Peyer's patch (tissue), 4 donors: Measurements from ENCODE around the gene NPEPPS. TPM values are rescaled to one million over a fixed set of nuclear protein-coding genes. Genes with fewer than 3 reads are reported as not detected.
A peak's percentile ranks its signal among the peaks of the same experiment; 100 is the strongest.

Experiments
- DNase-seq, 3 donors: peaks; one replicate each; pipeline ENCODE4 v3.0.0-alpha.2; 2017 to 2019
- H3K27ac ChIP-seq, 4 donors: fragments of 200-600 bp; sonication (generic); one replicate each; pipeline ENCODE4 v1.5.1; 2016 to 2019
- H3K27me3 ChIP-seq, 2 donors: fragments of 200-600 bp; sonication (generic); one replicate each; pipeline ENCODE4 v1.5.1; 2019
- H3K36me3 ChIP-seq, 3 donors: fragments of 200-600 bp; sonication (generic); one replicate each; pipeline ENCODE4 v1.5.1; 2016 to 2019
- H3K4me1 ChIP-seq, 4 donors: fragments of 200-600 bp; sonication (generic); one replicate each; pipeline ENCODE4 v1.5.1; 2016 to 2019
- H3K4me3 ChIP-seq, 4 donors: fragments of 200-600 bp; sonication (generic); 1 replicate in 3 of 4; 2 replicates in 1 of 4; pipeline ENCODE4 v1.5.1; 2016 to 2019; ENCODE audit warnings: mild to moderate bottlenecking in 1 of 4
- H3K9me3 ChIP-seq, 4 donors: fragments of 200-600 bp; sonication (generic); one replicate each; pipeline ENCODE4 v1.5.1; 2016 to 2019; ENCODE audit warnings: mild to moderate bottlenecking in 1 of 4
- CTCF ChIP-seq, 6 experiments: fragments of 450-650 bp in 4 of 6; fragments of 200-600 bp in 2 of 6; sonication (generic) in 1 of 6; IDR thresholded peaks; one replicate each; pipeline ENCODE4 v1.5.1; 2017 to 2019; ENCODE audit warnings: antibody characterized with exemption in 6 of 6, mild to moderate bottlenecking in 3 of 6, moderate library complexity in 1 of 6
- POLR2A ChIP-seq, 2 donors: fragments of 450-650 bp; IDR thresholded peaks; one replicate each; pipeline ENCODE4 v1.5.1; 2017; ENCODE audit warnings: antibody characterized with exemption in 2 of 2, mild to moderate bottlenecking in 2 of 2, moderate library complexity in 2 of 2
- total RNA-seq, 4 donors: library from RNA; depleted of rRNA; stranded (reverse); fragments of >200 nt; gene quantifications; one replicate each; pipeline ENCODE4 v1.1.0, GENCODE V29; 2016

NPEPPS gene
- total RNA-seq, 4 donors from 2014 or later: 124 to 207 (median 165) TPM

GRCh38 chr17:47615766-47616424 is 85.0 kb downstream of the NPEPPS start:
- Histone ChIP-seq H3K27me3 (no peaks in the 10 kb centered on the region), H3K36me3 (peaks cover 0 to 91% (median 0%) of the 10 kb centered on the region in 3 donors), H3K4me3 (no peak overlapping the region), H3K4me1 (no peaks in the 10 kb centered on the region), H3K9me3 (no peaks in the 10 kb centered on the region), H3K27ac (no peak overlapping the region)
- no peak for DNase-seq
- TF ChIP-seq CTCF (IDR thresholded peaks at IDR 0.05) (peak; percentile 66 to 83 (median 76)), POLR2A (IDR thresholded peaks at IDR 0.05) (no peak)

GRCh38 chr17:47618410-47618809 is 87.5 kb downstream of the NPEPPS start:
- no peak for TF ChIP-seq POLR2A (IDR thresholded peaks at IDR 0.05)
- peak in 1 of 6 experiments; percentile 10 for TF ChIP-seq CTCF (IDR thresholded peaks at IDR 0.05)
- H3K4me1 ChIP-seq: no peaks in the 10 kb centered on the region
- H3K9me3 ChIP-seq: no peaks in the 10 kb centered on the region
- DNase-seq: no peak
- no peak overlapping the region for H3K4me3 ChIP-seq
- H3K36me3 ChIP-seq: peaks cover 0 to 90% (median 0%) of the 10 kb centered on the region in 3 donors
- no peaks in the 10 kb centered on the region for H3K27me3 ChIP-seq
- no peak overlapping the region for H3K27ac ChIP-seq

- TF ChIP-seq POLR2A (IDR thresholded peaks at IDR 0.05) (no peak), CTCF (IDR thresholded peaks at IDR 0.05) (no peak)
- Histone ChIP-seq H3K4me1 (no peaks in the 10 kb centered on the region), H3K27ac (no peak overlapping the region), H3K27me3 (no peaks in the 10 kb centered on the region), H3K36me3 (peaks cover 0 to 79% (median 0%) of the 10 kb centered on the region in 3 donors), H3K4me3 (no peak overlapping the region), H3K9me3 (no peaks in the 10 kb centered on the region)
- no peak for DNase-seq
Observed at GRCh38 chr17:47620503-47621245, 89.8 kb downstream of the NPEPPS start.

GRCh38 chr17:47621293-47622179 is 90.6 kb downstream of the NPEPPS start:
- peak overlapping the region in 1 of 4 donors; percentile 4 for H3K27ac ChIP-seq
- no peaks in the 10 kb centered on the region for H3K27me3 ChIP-seq
- no peak for DNase-seq
- peaks cover 0 to 71% (median 0%) of the 10 kb centered on the region in 3 donors for H3K36me3 ChIP-seq
- H3K4me1 ChIP-seq: no peaks in the 10 kb centered on the region
- TF ChIP-seq POLR2A (IDR thresholded peaks at IDR 0.05): no peak
- no peak for TF ChIP-seq CTCF (IDR thresholded peaks at IDR 0.05)
- H3K4me3 ChIP-seq: no peak overlapping the region
- no peaks in the 10 kb centered on the region for H3K9me3 ChIP-seq

- Histone ChIP-seq H3K4me3 (no peak overlapping the region), H3K9me3 (no peaks in the 10 kb centered on the region), H3K4me1 (no peaks in the 10 kb centered on the region), H3K27ac (peak overlapping the region in 1 of 4 donors; percentile 4), H3K36me3 (peaks cover 0 to 68% (median 0%) of the 10 kb centered on the region in 3 donors), H3K27me3 (no peaks in the 10 kb centered on the region)
- DNase-seq: no peak
- TF ChIP-seq POLR2A (IDR thresholded peaks at IDR 0.05): no peak
Observed at GRCh38 chr17:47622180-47622549, 91.3 kb downstream of the NPEPPS start.
